ENCODE measurements around the gene HSD17B2.

The HSD17B2 gene

DNA sequence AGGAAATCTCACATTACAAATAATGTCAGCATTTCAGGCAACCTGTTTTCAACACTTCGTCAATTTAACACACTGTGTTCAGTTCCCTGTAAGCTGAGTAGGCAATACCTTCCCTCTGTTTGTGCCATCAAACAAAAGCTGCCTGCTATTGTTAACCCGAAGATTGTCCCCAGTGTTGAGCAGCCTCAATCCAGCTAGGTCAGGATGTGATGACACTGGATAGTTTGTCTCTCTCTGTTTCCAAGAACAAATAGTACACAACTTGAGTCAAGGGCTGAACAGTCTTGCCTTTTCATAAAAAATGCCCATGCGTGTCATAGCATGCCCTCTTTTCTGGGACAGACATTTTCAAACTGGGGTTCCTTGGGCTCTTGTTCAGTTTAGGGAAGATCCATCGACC lies 36.4 kb downstream of the HSD17B2 start:
- H3K27me3 ChIP-seq = no peaks in the 10 kb centered on the region
- H3K9me3 ChIP-seq = no peaks in the 10 kb centered on the region
- H3K36me3 ChIP-seq = no peaks in the 10 kb centered on the region
- H3K4me3 ChIP-seq (ENCODE audit: low read depth in 1 of 2, low read length in 1 of 2) = no peak overlapping the region
- TF ChIP-seq, protein P1, sequence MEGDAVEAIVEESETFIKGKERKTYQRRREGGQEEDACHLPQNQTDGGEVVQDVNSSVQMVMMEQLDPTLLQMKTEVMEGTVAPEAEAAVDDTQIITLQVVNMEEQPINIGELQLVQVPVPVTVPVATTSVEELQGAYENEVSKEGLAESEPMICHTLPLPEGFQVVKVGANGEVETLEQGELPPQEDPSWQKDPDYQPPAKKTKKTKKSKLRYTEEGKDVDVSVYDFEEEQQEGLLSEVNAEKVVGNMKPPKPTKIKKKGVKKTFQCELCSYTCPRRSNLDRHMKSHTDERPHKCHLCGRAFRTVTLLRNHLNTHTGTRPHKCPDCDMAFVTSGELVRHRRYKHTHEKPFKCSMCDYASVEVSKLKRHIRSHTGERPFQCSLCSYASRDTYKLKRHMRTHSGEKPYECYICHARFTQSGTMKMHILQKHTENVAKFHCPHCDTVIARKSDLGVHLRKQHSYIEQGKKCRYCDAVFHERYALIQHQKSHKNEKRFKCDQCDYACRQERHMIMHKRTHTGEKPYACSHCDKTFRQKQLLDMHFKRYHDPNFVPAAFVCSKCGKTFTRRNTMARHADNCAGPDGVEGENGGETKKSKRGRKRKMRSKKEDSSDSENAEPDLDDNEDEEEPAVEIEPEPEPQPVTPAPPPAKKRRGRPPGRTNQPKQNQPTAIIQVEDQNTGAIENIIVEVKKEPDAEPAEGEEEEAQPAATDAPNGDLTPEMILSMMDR (IDR thresholded peaks at IDR 0.05) = no peak
- no peak overlapping the region for H3K27ac ChIP-seq
- no peaks in the 10 kb centered on the region for H3K4me1 ChIP-seq (ENCODE audit: control insufficient read depth in 1 of 2, insufficient read depth in 1 of 2, low read depth in 1 of 2, low read length in 1 of 2)

DNA sequence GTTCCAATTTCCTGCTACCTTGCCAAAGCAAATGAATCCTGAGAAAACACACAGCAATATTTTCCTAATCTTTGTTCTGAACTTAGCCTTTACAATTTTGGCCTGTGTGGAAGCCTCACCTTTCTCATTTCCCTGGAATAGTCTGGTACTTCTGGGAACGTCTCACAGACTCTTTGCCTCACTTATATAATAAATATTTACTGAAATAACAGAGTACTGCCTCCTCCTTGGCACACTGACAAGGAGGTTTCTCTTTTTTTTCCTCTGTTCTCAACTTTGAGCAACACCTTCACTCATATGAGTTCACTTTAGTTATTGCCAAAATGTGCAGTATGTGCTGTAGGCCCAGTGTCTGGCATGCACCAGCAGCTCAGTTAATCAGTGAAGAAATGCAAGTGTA lies 37.3 kb downstream of the HSD17B2 start:
- H3K27ac ChIP-seq = no peak overlapping the region
- no peak overlapping the region for H3K4me3 ChIP-seq (ENCODE audit: low read depth in 1 of 2, low read length in 1 of 2)
- H3K9me3 ChIP-seq = no peaks in the 10 kb centered on the region
- H3K27me3 ChIP-seq = peaks cover 2% of the 10 kb centered on the region
- no peaks in the 10 kb centered on the region for H3K4me1 ChIP-seq (ENCODE audit: control insufficient read depth in 1 of 2, insufficient read depth in 1 of 2, low read depth in 1 of 2, low read length in 1 of 2)
- TF ChIP-seq, protein P1 (IDR thresholded peaks at IDR 0.05) = no peak
- no peaks in the 10 kb centered on the region for H3K36me3 ChIP-seq

DNA sequence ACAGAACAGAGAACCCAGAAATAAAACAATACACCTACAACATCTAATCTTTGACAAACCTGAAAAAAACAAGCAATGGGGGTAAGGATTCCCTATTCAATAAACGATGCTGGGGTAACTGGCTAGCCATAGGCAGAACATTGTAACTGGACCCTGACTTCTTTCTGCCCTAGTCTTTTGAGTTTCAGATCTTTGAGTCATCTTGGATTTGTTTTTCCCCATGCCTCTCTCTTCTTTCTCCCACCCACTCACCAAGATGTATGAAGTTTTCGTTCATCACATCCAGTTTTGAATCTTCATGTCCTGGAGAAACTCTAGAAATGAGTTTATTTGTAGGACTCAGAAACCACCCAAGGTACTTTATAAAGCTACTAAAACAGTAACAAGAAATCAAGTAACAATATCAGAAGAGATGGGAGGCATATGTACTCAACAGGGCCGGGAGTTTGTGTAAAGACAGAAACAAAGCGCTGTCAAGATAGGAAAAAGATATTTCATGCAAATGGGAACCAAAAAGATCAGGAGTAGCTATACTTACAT lies 39.0 kb downstream of the HSD17B2 start:
- TF ChIP-seq, protein P1 (IDR thresholded peaks at IDR 0.05) = no peak
- H3K27ac ChIP-seq = no peak overlapping the region
- H3K27me3 ChIP-seq = peaks cover 3% of the 10 kb centered on the region
- no peaks in the 10 kb centered on the region for H3K36me3 ChIP-seq
- H3K4me3 ChIP-seq (ENCODE audit: low read depth in 1 of 2, low read length in 1 of 2) = no peak overlapping the region
- H3K9me3 ChIP-seq = no peaks in the 10 kb centered on the region
- H3K4me1 ChIP-seq (ENCODE audit: control insufficient read depth in 1 of 2, insufficient read depth in 1 of 2, low read depth in 1 of 2, low read length in 1 of 2) = no peaks in the 10 kb centered on the region

DNA sequence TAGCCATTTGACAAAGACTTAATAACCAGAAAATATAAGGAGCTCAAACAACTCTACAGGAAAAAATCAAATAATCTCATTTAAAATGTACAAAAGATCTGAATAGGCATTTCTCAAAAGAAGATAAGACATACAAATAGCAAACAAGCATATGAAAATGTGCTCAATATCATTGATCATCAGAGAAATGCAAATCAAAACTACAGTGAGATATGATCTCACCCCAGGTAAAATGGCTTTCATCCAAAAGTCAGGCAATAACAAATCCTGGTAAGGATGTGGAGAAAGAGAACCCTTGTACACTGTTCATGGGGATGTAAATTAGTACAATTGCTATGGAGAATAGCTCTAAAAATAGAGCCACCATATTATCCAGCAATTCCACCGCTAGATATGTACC lies 43.1 kb downstream of the HSD17B2 start:
- TF ChIP-seq, protein P1 (IDR thresholded peaks at IDR 0.05) = no peak
- H3K4me3 ChIP-seq (ENCODE audit: low read depth in 1 of 2, low read length in 1 of 2) = no peak overlapping the region
- no peaks in the 10 kb centered on the region for H3K4me1 ChIP-seq (ENCODE audit: control insufficient read depth in 1 of 2, insufficient read depth in 1 of 2, low read depth in 1 of 2, low read length in 1 of 2)
- H3K36me3 ChIP-seq = no peaks in the 10 kb centered on the region
- H3K9me3 ChIP-seq = no peaks in the 10 kb centered on the region
- no peak overlapping the region for H3K27ac ChIP-seq
- H3K27me3 ChIP-seq = peaks cover 12% of the 10 kb centered on the region

DNA sequence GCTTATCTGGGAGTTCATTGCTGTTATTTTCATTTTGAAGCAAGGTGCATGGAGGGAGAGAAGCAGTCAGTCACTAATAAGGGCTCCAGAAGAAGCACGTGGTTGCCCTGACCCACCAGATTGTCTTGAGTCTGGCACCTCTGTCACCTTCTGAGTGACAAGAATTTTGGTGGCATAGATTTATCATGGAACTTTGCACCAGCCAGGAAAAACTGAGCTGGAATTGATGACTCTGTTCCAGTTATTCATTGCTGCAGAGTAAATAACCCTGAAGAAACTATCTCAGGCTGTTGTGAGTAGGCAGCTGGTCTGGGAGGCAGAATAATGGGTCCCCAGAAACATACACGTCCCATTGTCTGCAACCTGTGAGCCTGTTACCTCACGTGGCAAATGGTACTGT lies 44.8 kb downstream of the HSD17B2 start:
- Histone ChIP-seq H3K9me3 (no peaks in the 10 kb centered on the region), H3K4me3 (ENCODE audit: low read depth in 1 of 2, low read length in 1 of 2) (no peak overlapping the region), H3K36me3 (no peaks in the 10 kb centered on the region), H3K27ac (no peak overlapping the region), H3K27me3 (peaks cover 12% of the 10 kb centered on the region), H3K4me1 (ENCODE audit: control insufficient read depth in 1 of 2, insufficient read depth in 1 of 2, low read depth in 1 of 2, low read length in 1 of 2) (no peaks in the 10 kb centered on the region)
- TF ChIP-seq, protein P1 (IDR thresholded peaks at IDR 0.05) = no peak

DNA sequence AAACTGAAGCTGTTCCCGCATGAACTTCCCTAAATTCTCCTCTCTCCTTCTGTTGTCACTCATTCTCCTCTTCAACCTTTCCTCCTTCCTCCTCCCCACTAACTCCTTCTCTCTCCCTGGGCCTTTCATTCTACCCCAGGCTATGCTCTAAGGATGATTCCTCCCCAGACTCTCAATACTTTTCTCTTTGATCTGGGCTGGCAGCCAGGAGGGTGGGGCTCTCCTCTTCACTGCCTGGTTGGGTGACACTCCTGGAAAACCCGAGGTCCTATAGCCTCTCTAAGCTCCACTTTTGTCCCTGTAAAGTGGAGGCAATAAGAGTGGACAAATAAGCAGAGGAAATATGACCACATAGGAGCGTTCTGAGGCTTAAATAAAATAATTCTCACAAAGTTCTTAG lies 46.2 kb downstream of the HSD17B2 start:
- Histone ChIP-seq H3K9me3 (no peaks in the 10 kb centered on the region), H3K4me1 (ENCODE audit: control insufficient read depth in 1 of 2, insufficient read depth in 1 of 2, low read depth in 1 of 2, low read length in 1 of 2) (no peaks in the 10 kb centered on the region), H3K4me3 (ENCODE audit: low read depth in 1 of 2, low read length in 1 of 2) (no peak overlapping the region), H3K27ac (no peak overlapping the region), H3K27me3 (peaks cover 12% of the 10 kb centered on the region), H3K36me3 (no peaks in the 10 kb centered on the region)
- TF ChIP-seq, protein P1 (IDR thresholded peaks at IDR 0.05) = no peak
